Kidney (tissue), 14 donors: Measurements from ENCODE around the gene AHCTF1. TPM values are rescaled to one million over a fixed set of nuclear protein-coding genes. Genes with fewer than 3 reads are reported as not detected.

Experiments used
- DNase-seq, 5 donors: peaks; one replicate each; pipeline ENCODE4 v3.0.0-alpha.2; 2013 to 2020
- FAIRE-seq: peaks from 2 replicates; lab custom pipeline; 2012; peaks lifted over from hg19 to GRCh38; lab: Jason Lieb, UNC
- H3K27ac ChIP-seq, 2 donors: one replicate each; pipeline ENCODE4 v1.7.0; 2013; ENCODE audit warnings: low read depth in 2 of 2, low read length in 2 of 2, inconsistent platforms in 1 of 2
- H3K27me3 ChIP-seq: one replicate; pipeline ENCODE4 v1.7.1; 2013; ENCODE audit warnings: low read length, inconsistent platforms; ENCODE audit not compliant: control insufficient read depth, insufficient read depth
- H3K36me3 ChIP-seq, 3 donors: one replicate each; pipeline versions ENCODE4 v1.7.0 to v1.7.1; 2013; ENCODE audit warnings: low read length in 3 of 3, control low read depth in 1 of 3, inconsistent platforms in 1 of 3; ENCODE audit not compliant: insufficient read depth in 3 of 3, control insufficient read depth in 2 of 3
- H3K4me1 ChIP-seq, 3 donors: one replicate each; pipeline versions ENCODE4 v1.7.0 to v1.7.1; 2013; ENCODE audit warnings: low read length in 3 of 3, inconsistent platforms in 1 of 3, low read depth in 1 of 3; ENCODE audit not compliant: control insufficient read depth in 2 of 3, insufficient read depth in 2 of 3
- H3K4me3 ChIP-seq, 3 donors: one replicate each; pipeline versions ENCODE4 v1.7.0 to v1.8.1; 2013; ENCODE audit warnings: low read length in 3 of 3, control low read depth in 1 of 3, inconsistent platforms in 1 of 3
- H3K9ac ChIP-seq, 3 donors: one replicate each; pipeline versions ENCODE4 v1.7.0 to v1.7.1; 2013; ENCODE audit warnings: low read length in 3 of 3, control low read depth in 1 of 3, inconsistent platforms in 1 of 3
- H3K9me3 ChIP-seq, 3 donors: one replicate each; pipeline versions ENCODE4 v1.7.0 to v1.7.1; 2013; ENCODE audit warnings: low read length in 3 of 3, control low read depth in 1 of 3, inconsistent platforms in 1 of 3; ENCODE audit not compliant: control insufficient read depth in 2 of 3, insufficient read depth in 1 of 3
- CTCF ChIP-seq: IDR thresholded peaks from 3 replicates; pipeline ENCODE4 v1.5.1; 2012; ENCODE audit warnings: mild to moderate bottlenecking, moderate library complexity, borderline replicate concordance; ENCODE audit not compliant: insufficient read depth; ENCODE audit errors: extremely low read depth
- intact Hi-C: fragments of 100-400 bp; cut with DNase I; formaldehyde crosslinking; loops from one replicate; pipeline ENCODE4 v1.11.1; 2022
- polyA plus RNA-seq: library from polyadenylated mRNA; stranded (reverse); fragments of 350-450 nt; fragmentation: Illumina TruSeq; extraction: RNeasy Lipid Tissue Mini Kit (QIAGEN cat#74804); gene quantifications from one replicate; pipeline ENCODE4 v1.2.3, GENCODE V29; 2014; ENCODE audit warnings: low read depth, low replicate concordance; ENCODE audit not compliant: insufficient read depth
- total RNA-seq: library from RNA; stranded (reverse); fragmentation: NEBNext Ultra II Directional; extraction: Animal tissue kit (Norgen Biotek cat#: 25700); gene quantifications from one replicate; pipeline ENCODE4 v1.2.1, GENCODE V29; 2021
- donor health status: control.
- donor health status: control.
- donor health status: control.
- donor health status: control.
- donor health status: control.
- donor health status: DM: yes; HTN: yes; CAD: no.
- donor health status: Normal renal cell carcinoma (clear cell type).

The AHCTF1 gene
- total and polyA plus RNA-seq, 2 donors from 2014 or later = 5.2 to 30.1 TPM

- Histone ChIP-seq H3K9me3 (no peaks in the 10 kb centered on the region), H3K36me3 (no peaks in the 10 kb centered on the region), H3K27ac (no peak overlapping the region), H3K9ac (no peak overlapping the region), H3K27me3 (no peaks in the 10 kb centered on the region), H3K4me3 (no peak overlapping the region), H3K4me1 (no peaks in the 10 kb centered on the region)
- no peak for TF ChIP-seq CTCF
- no peak for FAIRE-seq
- DNase-seq = peak in 2 of 5 donors; percentile 22 to 24
- intact Hi-C loops = no loop called here
Observed at GRCh38 chr1:246792603-246793002, 139.1 kb downstream of the AHCTF1 start.

- TF ChIP-seq CTCF = no peak
- H3K36me3 ChIP-seq = no peaks in the 10 kb centered on the region
- FAIRE-seq = no peak
- intact Hi-C loops = no loop called here
- no peaks in the 10 kb centered on the region for H3K4me1 ChIP-seq
- no peak overlapping the region for H3K27ac ChIP-seq
- no peaks in the 10 kb centered on the region for H3K9me3 ChIP-seq
- H3K4me3 ChIP-seq = no peak overlapping the region
- H3K27me3 ChIP-seq = no peaks in the 10 kb centered on the region
- no peak overlapping the region for H3K9ac ChIP-seq
- peak in 2 of 5 donors; percentile 33 to 59 for DNase-seq
Observed at GRCh38 chr1:246791303-246791918, 140.3 kb downstream of the AHCTF1 start.

- H3K27me3 ChIP-seq = no peaks in the 10 kb centered on the region
- DNase-seq = peak in 2 of 5 donors; percentile 35 to 49
- H3K9me3 ChIP-seq = no peaks in the 10 kb centered on the region
- TF ChIP-seq CTCF = no peak
- intact Hi-C loops = no loop called here
- no peak overlapping the region for H3K9ac ChIP-seq
- H3K4me1 ChIP-seq = no peaks in the 10 kb centered on the region
- H3K4me3 ChIP-seq = no peak overlapping the region
- H3K36me3 ChIP-seq = no peaks in the 10 kb centered on the region
- no peak for FAIRE-seq
- no peak overlapping the region for H3K27ac ChIP-seq
Observed at GRCh38 chr1:246790833-246791232, 140.9 kb downstream of the AHCTF1 start.
